Uterus (tissue), 2 donors: ENCODE measurements around the gene IGLL1.

Source experiments
- POLR2A ChIP-seq, 2 donors: fragments of 450-650 bp; IDR thresholded peaks; one replicate each; pipeline ENCODE4 v1.6.1; 2016; ENCODE audit warnings: antibody characterized with exemption in 2 of 2, mild to moderate bottlenecking in 1 of 2, moderate library complexity in 1 of 2
- TF ChIP-seq, protein P1 (sequence below), 4 experiments: fragments of 200-600 bp in 2 of 4; fragments of 450-650 bp in 2 of 4; sonication (generic) in 2 of 4; IDR thresholded peaks; one replicate each; pipeline ENCODE4 v1.5.1; 2016 to 2019; ENCODE audit warnings: antibody characterized with exemption in 4 of 4, mild to moderate bottlenecking in 2 of 4, moderate library complexity in 1 of 4

DNA sequence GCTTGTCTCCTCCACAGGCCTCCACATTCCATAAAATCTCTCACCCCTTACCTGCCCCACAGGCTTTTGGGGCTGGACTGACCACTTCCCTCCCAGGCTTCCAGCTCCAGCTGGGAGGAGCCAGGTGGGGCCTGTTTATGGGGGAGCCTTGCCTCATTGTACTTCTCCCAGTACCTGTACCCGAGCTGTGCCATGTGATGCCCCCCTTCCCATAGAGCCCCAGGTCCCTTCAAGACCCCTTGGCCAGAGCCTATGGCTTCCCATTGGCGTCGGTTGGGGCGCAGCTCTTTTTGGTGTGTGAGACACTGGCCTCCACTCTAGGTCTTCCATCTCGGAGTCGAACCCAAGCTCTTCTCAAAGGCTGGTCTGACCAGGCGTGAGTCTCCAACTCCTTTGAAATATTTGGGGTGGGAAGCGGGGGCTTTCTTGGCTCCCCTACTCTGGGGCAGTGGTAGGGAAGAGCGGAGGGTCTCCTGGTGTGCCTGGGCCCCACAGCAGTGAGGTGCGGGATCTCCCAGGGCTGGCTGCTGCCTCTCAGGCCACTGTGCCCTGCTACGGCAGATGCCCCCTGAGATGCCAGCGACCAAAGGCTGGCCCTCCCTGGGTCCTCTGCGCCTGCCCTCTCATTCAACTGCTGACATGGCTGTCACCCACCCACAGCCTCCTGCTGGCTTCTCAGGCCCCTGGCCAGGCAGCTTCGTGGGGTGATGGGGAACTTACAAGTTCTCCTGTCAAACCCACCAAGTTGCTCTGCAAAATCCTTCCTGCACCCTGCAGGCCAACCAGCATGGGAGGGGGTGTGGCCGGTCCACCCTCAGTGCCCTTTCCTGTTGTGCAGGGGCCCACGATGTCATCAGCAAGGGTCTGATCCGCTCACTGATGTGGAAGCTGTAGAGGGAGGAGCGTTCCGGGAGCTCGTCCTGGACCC lies 26.4 kb upstream of the IGLL1 start:
- TF ChIP-seq, protein P1, sequence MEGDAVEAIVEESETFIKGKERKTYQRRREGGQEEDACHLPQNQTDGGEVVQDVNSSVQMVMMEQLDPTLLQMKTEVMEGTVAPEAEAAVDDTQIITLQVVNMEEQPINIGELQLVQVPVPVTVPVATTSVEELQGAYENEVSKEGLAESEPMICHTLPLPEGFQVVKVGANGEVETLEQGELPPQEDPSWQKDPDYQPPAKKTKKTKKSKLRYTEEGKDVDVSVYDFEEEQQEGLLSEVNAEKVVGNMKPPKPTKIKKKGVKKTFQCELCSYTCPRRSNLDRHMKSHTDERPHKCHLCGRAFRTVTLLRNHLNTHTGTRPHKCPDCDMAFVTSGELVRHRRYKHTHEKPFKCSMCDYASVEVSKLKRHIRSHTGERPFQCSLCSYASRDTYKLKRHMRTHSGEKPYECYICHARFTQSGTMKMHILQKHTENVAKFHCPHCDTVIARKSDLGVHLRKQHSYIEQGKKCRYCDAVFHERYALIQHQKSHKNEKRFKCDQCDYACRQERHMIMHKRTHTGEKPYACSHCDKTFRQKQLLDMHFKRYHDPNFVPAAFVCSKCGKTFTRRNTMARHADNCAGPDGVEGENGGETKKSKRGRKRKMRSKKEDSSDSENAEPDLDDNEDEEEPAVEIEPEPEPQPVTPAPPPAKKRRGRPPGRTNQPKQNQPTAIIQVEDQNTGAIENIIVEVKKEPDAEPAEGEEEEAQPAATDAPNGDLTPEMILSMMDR (IDR thresholded peaks at IDR 0.05): no peak
- TF ChIP-seq POLR2A (IDR thresholded peaks at IDR 0.05): no peak
